ENCODE data around the gene SNORC. TPM values are rescaled to one million over a fixed set of nuclear protein-coding genes. Genes with fewer than 3 reads are reported as not detected.

SNORC gene
- polyA plus RNA-seq, 1 donor (not counting 4 experiments of a cell fraction or from before 2014, with no cell fraction given), result 0.66 TPM

- Histone ChIP-seq H3K4me2 (ENCODE audit: control insufficient read depth, extremely low read depth, insufficient read depth, low read depth, low read length) (no peak overlapping the region), H3K79me2 (ENCODE audit: control insufficient read depth, insufficient read depth, low read length) (no peaks in the 10 kb centered on the region), H3K9me1 (ENCODE audit: control insufficient read depth, extremely low read depth, insufficient read depth, low read length) (no peaks in the 10 kb centered on the region), H3K36me3 (ENCODE audit: control insufficient read depth in 2 of 2, extremely low read depth in 1 of 2, insufficient read depth in 2 of 2, low read length in 2 of 2) (no peaks in the 10 kb centered on the region), H3K9me3 (ENCODE audit: control insufficient read depth, low read depth, low read length) (no peaks in the 10 kb centered on the region), H2AFZ (ENCODE audit: control insufficient read depth, low read length) (no peak overlapping the region), H3K27me3 (ENCODE audit: control insufficient read depth, extremely low read depth, insufficient read depth, low read length) (no peaks in the 10 kb centered on the region), H3K27ac (ENCODE audit: control insufficient read depth, insufficient read depth, low read length) (no peak overlapping the region), H3K9ac (ENCODE audit: control insufficient read depth, extremely low read depth, insufficient read depth, low read length) (no peak overlapping the region), H4K20me1 (ENCODE audit: control insufficient read depth, extremely low read depth, insufficient read depth, low read length) (no peaks in the 10 kb centered on the region), H3K4me1 (ENCODE audit: control insufficient read depth, extremely low read depth, insufficient read depth, low read length) (peaks cover 13% of the 10 kb centered on the region), H3K4me3 (ENCODE audit: control insufficient read depth in 2 of 3, extremely low read depth in 1 of 3, insufficient read depth in 2 of 3, low read depth in 1 of 3, low read length in 3 of 3) (no peak overlapping the region)
- FAIRE-seq (no peak), DNase-seq (ENCODE audit: low read depth, low spot score) (no peak)
- dilution Hi-C loops (cut with MboI; ENCODE audit: extremely low pct_ligation_motif_present, low sequenced_read_pairs), result no loop called here
- TF ChIP-seq CTCF (optimal IDR thresholded peaks at IDR 0.05 in 1 of 3, IDR thresholded peaks at IDR 0.05 in 1 of 3, conservative IDR thresholded peaks at IDR 0.05 in 1 of 3; ENCODE audit: extremely low read depth in 1 of 3, insufficient read depth in 2 of 3, low read length in 3 of 3) (no peak), EZH2 (IDR thresholded peaks at IDR 0.05; ENCODE audit: low read length) (no peak)
These were observed 27.7 kb downstream of the SNORC start for GRCh38 chr2:232897598-232898408.

DNA sequence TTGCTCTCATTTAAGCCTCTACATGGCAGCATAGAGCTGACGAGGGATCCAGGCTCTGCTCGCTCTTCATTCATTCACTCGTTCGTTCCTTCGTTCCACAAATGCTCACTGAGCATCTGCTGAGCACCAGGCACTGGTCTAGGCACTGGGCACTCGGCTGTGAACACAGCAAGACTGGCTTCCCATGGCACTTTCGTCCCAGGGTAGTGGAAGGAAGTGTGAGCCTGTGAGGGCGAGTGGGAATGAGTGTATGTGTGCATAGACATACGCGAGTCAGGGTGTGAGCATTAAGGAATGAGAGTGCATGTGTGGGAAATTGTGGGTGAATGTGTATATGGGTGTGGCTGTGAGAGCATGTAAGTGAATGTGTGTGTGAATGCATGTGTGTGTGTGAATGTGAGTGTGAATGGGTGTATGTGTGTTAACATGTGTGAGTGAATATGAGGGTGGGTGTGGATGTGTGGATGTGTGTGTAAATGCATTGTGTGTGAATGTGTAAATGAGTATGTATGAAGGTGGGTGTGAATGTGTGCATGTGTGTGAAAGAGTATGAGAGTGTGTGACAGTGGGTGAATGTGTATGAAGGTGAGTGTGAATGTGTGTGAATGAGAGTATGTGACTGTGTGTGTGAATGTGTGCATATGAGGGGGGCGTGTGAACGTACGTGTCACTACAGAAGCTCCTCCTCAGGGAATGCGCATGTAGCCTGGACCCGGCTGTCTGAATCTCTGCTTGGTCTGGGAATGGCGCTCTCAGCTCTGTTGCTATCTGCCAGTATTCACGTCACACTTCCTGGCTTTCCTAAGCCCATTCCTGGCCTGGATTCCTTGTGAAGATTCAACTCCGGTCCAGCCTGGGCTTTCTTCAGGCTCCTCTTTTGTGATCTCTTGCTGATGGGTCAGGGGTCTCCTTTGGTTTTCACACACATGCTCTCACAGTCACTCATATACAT is 28.8 kb downstream of the SNORC start:
- peaks cover 13% of the 10 kb centered on the region for H3K4me1 ChIP-seq (ENCODE audit: control insufficient read depth, extremely low read depth, insufficient read depth, low read length)
- TF ChIP-seq EZH2 (IDR thresholded peaks at IDR 0.05; ENCODE audit: low read length) (no peak), CTCF (optimal IDR thresholded peaks at IDR 0.05 in 1 of 3, IDR thresholded peaks at IDR 0.05 in 1 of 3, conservative IDR thresholded peaks at IDR 0.05 in 1 of 3; ENCODE audit: extremely low read depth in 1 of 3, insufficient read depth in 2 of 3, low read length in 3 of 3) (no peak)
- no peaks in the 10 kb centered on the region for H3K27me3 ChIP-seq (ENCODE audit: control insufficient read depth, extremely low read depth, insufficient read depth, low read length)
- H3K4me2 ChIP-seq (ENCODE audit: control insufficient read depth, extremely low read depth, insufficient read depth, low read depth, low read length), result no peak overlapping the region
- no peaks in the 10 kb centered on the region for H3K79me2 ChIP-seq (ENCODE audit: control insufficient read depth, insufficient read depth, low read length)
- no peaks in the 10 kb centered on the region for H3K36me3 ChIP-seq (ENCODE audit: control insufficient read depth in 2 of 2, extremely low read depth in 1 of 2, insufficient read depth in 2 of 2, low read length in 2 of 2)
- FAIRE-seq (no peak), DNase-seq (ENCODE audit: low read depth, low spot score) (no peak)
- H3K27ac ChIP-seq (ENCODE audit: control insufficient read depth, insufficient read depth, low read length), result no peak overlapping the region
- no peaks in the 10 kb centered on the region for H3K9me3 ChIP-seq (ENCODE audit: control insufficient read depth, low read depth, low read length)
- H3K9me1 ChIP-seq (ENCODE audit: control insufficient read depth, extremely low read depth, insufficient read depth, low read length), result no peaks in the 10 kb centered on the region
- no peak overlapping the region for H3K4me3 ChIP-seq (ENCODE audit: control insufficient read depth in 2 of 3, extremely low read depth in 1 of 3, insufficient read depth in 2 of 3, low read depth in 1 of 3, low read length in 3 of 3)
- H4K20me1 ChIP-seq (ENCODE audit: control insufficient read depth, extremely low read depth, insufficient read depth, low read length), result no peaks in the 10 kb centered on the region
- dilution Hi-C loops (cut with MboI; ENCODE audit: extremely low pct_ligation_motif_present, low sequenced_read_pairs), result no loop called here
- no peak overlapping the region for H2AFZ ChIP-seq (ENCODE audit: control insufficient read depth, low read length)
- no peak overlapping the region for H3K9ac ChIP-seq (ENCODE audit: control insufficient read depth, extremely low read depth, insufficient read depth, low read length)
